Measurements from ENCODE around the gene WFDC1. TPM values are rescaled to one million over a fixed set of nuclear protein-coding genes. Genes with fewer than 3 reads are reported as not detected.

Gene WFDC1
- total RNA-seq, 1 donor from 2014 or later, result not detected

GRCh38 chr16:84356591-84357116 lies 62.0 kb downstream of the WFDC1 start:
- DNase-seq (ENCODE audit: low read depth), result no peak

GRCh38 chr16:84357191-84357651 lies 62.5 kb downstream of the WFDC1 start:
- TF ChIP-seq CTCF (conservative IDR thresholded peaks at IDR 0.05; ENCODE audit: low read depth, low read length), result no peak
- no peak overlapping the region for H3K4me3 ChIP-seq (ENCODE audit: low read depth, low read length)
- no peak for DNase-seq (ENCODE audit: low read depth)

More at GRCh38 chr16:84356591-84357116, 62.0 kb downstream of the WFDC1 start:
- TF ChIP-seq CTCF (conservative IDR thresholded peaks at IDR 0.05; ENCODE audit: low read depth, low read length), result no peak
- no peak overlapping the region for H3K4me3 ChIP-seq (ENCODE audit: low read depth, low read length)

- H3K4me3 ChIP-seq (ENCODE audit: low read depth, low read length), result no peak overlapping the region
- DNase-seq (ENCODE audit: low read depth), result peak; percentile 20
- no peak for TF ChIP-seq CTCF (conservative IDR thresholded peaks at IDR 0.05; ENCODE audit: low read depth, low read length)
Measured at GRCh38 chr16:84358601-84359295, 64.1 kb downstream of the WFDC1 start.

GRCh38 chr16:84359326-84359725 lies 64.6 kb downstream of the WFDC1 start:
- H3K4me3 ChIP-seq (ENCODE audit: low read depth, low read length), result no peak overlapping the region
- DNase-seq (ENCODE audit: low read depth), result no peak
- no peak for TF ChIP-seq CTCF (conservative IDR thresholded peaks at IDR 0.05; ENCODE audit: low read depth, low read length)

- DNase-seq (ENCODE audit: low read depth), result no peak
- H3K4me3 ChIP-seq (ENCODE audit: low read depth, low read length), result no peak overlapping the region
- TF ChIP-seq CTCF (conservative IDR thresholded peaks at IDR 0.05; ENCODE audit: low read depth, low read length), result no peak
Measured at GRCh38 chr16:84360170-84360569, 65.5 kb downstream of the WFDC1 start.

GRCh38 chr16:84360748-84361147 lies 66.1 kb downstream of the WFDC1 start:
- no peak for DNase-seq (ENCODE audit: low read depth)
- H3K4me3 ChIP-seq (ENCODE audit: low read depth, low read length), result no peak overlapping the region
- no peak for TF ChIP-seq CTCF (conservative IDR thresholded peaks at IDR 0.05; ENCODE audit: low read depth, low read length)

- peak; percentile 38 for DNase-seq (ENCODE audit: low read depth)
- no peak for TF ChIP-seq CTCF (conservative IDR thresholded peaks at IDR 0.05; ENCODE audit: low read depth, low read length)
- no peak overlapping the region for H3K4me3 ChIP-seq (ENCODE audit: low read depth, low read length)
Measured at GRCh38 chr16:84361546-84361945, 66.9 kb downstream of the WFDC1 start.
